ENCODE results near the gene UBE2J2. TPM values are rescaled to one million over a fixed set of nuclear protein-coding genes. Genes with fewer than 3 reads are reported as not detected.

UBE2J2 gene
- total RNA-seq, 1 experiment from 2014 or later = 83.4 TPM

DNA sequence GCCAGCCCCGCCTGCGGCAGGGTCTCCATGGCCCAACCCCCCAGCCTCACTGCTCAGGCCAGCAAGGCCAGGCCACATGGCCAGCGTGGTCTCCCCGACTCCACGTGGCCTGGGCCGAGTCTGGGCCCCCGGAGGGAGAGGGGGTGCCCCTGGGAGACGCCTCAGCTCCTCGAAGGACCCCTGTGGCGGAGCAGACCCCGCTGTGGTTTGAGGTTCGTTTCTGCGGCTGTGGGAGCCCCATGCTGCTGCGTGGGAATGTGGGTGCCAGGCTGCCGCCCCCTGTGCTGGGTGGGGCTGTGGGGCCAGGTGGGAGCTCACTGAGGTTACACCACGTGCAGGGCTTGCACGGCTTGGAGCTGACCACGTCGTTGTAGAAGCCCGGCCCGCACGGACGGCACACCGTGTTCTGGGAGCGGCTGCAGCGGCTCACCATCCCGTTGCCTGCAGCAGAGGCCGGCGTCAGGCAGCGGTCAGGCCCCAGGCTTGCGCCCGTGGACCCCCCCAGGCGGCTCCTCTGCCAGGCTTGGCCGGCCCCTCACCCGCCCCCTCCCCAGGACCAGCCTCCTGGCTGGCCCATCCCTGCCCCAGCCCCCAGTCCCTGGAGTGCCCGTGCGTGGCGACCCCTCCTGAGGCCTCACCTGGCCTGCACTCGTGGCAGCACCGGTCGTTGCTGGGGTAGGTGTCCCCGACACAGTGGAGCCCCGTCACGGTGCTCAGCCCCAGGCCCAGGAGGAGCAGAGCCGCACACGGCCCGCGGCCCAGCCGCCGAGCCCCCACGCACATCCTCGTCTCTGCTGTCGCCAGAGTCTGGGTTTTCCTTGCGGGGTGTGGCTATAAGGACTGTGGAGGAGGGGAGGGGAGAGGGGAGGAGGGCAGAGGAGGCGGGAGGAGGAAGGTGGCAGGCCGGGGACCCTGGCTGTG is 60.0 kb downstream of the UBE2J2 start, which contains the start of gene TNFRSF4:
Gene TNFRSF4 (minus strand): TSS at position 809 of the 921 bp plus-strand sequence. CDS start 26 bp downstream, at position 783.
- Histone ChIP-seq H2BK5ac (ENCODE audit: insufficient read length, low read length) (no peak within 1 kb of the TSS), H3K4ac (ENCODE audit: low read depth, low read length) (no peak within 1 kb of the TSS), H2BK120ac (ENCODE audit: low read depth, low read length, poor library complexity, severe bottlenecking) (no peak within 1 kb of the TSS), H3K4me2 (ENCODE audit: insufficient read depth, insufficient read length, low read length) (no peak within 1 kb of the TSS), H4K91ac (ENCODE audit: insufficient read length, low read depth, low read length) (no peak within 1 kb of the TSS), H3K23me2 (ENCODE audit: insufficient read length, low read depth, low read length, poor library complexity, severe bottlenecking) (no peaks in the 10 kb centered on the region), H4K20me1 (ENCODE audit: control insufficient read depth, insufficient read depth, insufficient read length) (no peaks in the 10 kb centered on the region), H3K79me2 (ENCODE audit: insufficient read depth, low read length) (no peaks in the 10 kb centered on the region), H3K56ac (ENCODE audit: insufficient read length, low read depth, low read length) (no peak within 1 kb of the TSS), H2AFZ (ENCODE audit: low read length) (no peak within 1 kb of the TSS), H3K9me3 (ENCODE audit: control insufficient read depth, low read depth, low read length) (no peaks in the 10 kb centered on the region), H3K27ac (ENCODE audit: insufficient read length, low read depth, low read length) (no peak within 1 kb of the TSS), H3K18ac (ENCODE audit: insufficient read length, low read depth, low read length) (no peak within 1 kb of the TSS), H3T11ph (ENCODE audit: low read length) (no peak within 1 kb of the TSS), H3K79me1 (ENCODE audit: insufficient read depth, low read depth, low read length, poor library complexity, severe bottlenecking) (no peaks in the 10 kb centered on the region), H3K9ac (ENCODE audit: extremely low read depth, insufficient read length, low read length) (no peak within 1 kb of the TSS), H3K27me3 (ENCODE audit: insufficient read depth, low read length) (no peaks in the 10 kb centered on the region), H2BK20ac (ENCODE audit: low read depth, low read length, poor library complexity, severe bottlenecking) (no peak within 1 kb of the TSS), H3K4me1 (ENCODE audit: insufficient read depth, low read length) (no peaks in the 10 kb centered on the region), H2AK5ac (ENCODE audit: insufficient read length, low read length) (no peak within 1 kb of the TSS), H4K8ac (replicated peaks; ENCODE audit: insufficient read length, low read depth, low read length) (no peak within 1 kb of the TSS), H3K23ac (ENCODE audit: insufficient read length, low read depth, low read length) (no peak within 1 kb of the TSS), H2BK12ac (ENCODE audit: insufficient read length, low read depth, low read length) (no peak within 1 kb of the TSS), H2BK15ac (ENCODE audit: low read depth, low read length) (peak within 1 kb of the TSS; percentile 54; the same call in 1 of the 2 replicates), H4K5ac (ENCODE audit: insufficient read length, low read depth, low read length) (no peak within 1 kb of the TSS), H3K14ac (ENCODE audit: insufficient read depth, low read length) (no peak within 1 kb of the TSS; the same call in 1 of the 2 replicates)
- WGBS (ENCODE audit: extremely low coverage, insufficient read length, low lambda C conversion rate) = no CpG with 5 or more reads among the region's 56 CpGs
- H3K4me1 Mint-ChIP-seq = peaks cover 0 to 4% of the 10 kb centered on the region in 2 experiments; a peak in 1 of 4 replicates
- H3K27ac Mint-ChIP-seq = peak within 1 kb of the TSS in 1 of 3 experiments; percentile 80; a peak in 1 of 7 replicates
- DNase-seq = no peak
- H3K4me3 Mint-ChIP-seq = no peak within 1 kb of the TSS
- TF ChIP-seq, protein P1, sequence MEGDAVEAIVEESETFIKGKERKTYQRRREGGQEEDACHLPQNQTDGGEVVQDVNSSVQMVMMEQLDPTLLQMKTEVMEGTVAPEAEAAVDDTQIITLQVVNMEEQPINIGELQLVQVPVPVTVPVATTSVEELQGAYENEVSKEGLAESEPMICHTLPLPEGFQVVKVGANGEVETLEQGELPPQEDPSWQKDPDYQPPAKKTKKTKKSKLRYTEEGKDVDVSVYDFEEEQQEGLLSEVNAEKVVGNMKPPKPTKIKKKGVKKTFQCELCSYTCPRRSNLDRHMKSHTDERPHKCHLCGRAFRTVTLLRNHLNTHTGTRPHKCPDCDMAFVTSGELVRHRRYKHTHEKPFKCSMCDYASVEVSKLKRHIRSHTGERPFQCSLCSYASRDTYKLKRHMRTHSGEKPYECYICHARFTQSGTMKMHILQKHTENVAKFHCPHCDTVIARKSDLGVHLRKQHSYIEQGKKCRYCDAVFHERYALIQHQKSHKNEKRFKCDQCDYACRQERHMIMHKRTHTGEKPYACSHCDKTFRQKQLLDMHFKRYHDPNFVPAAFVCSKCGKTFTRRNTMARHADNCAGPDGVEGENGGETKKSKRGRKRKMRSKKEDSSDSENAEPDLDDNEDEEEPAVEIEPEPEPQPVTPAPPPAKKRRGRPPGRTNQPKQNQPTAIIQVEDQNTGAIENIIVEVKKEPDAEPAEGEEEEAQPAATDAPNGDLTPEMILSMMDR (conservative IDR thresholded peaks at IDR 0.05) = no peak
- peaks cover 2% of the 10 kb centered on the region for H3K27me3 Mint-ChIP-seq (ENCODE audit: low read depth)
- H3K9me3 Mint-ChIP-seq = no peaks in the 10 kb centered on the region
- H3K36me3 Mint-ChIP-seq (ENCODE audit: insufficient read depth in 1 of 3, low read depth in 3 of 3) = peaks cover 5 to 18% (median 18%) of the 10 kb centered on the region in 3 experiments; a peak in 6 of 7 replicates

All from H9 (cell line).